ENCODE measurements around the gene MILR1.
"Not testable (repeated sequence)": the region's sequence is repeated elsewhere in the genome, so short reads cannot be mapped to it uniquely, and the experiment has no call there.

GRCh38 chr17:64430036-64430435 lies 18.9 kb upstream of the MILR1 start:
- not testable (repeated sequence) for TF ChIP-seq POLR2A (IDR thresholded peaks at IDR 0.05; ENCODE audit: borderline replicate concordance, extremely low read depth, insufficient read depth, insufficient read length); JUND (IDR thresholded peaks at IDR 0.05); RAD21 (IDR thresholded peaks at IDR 0.05; ENCODE audit: low read depth); EZH2phosphoT487 (IDR thresholded peaks at IDR 0.05; ENCODE audit: borderline replicate concordance); SIN3A (IDR thresholded peaks at IDR 0.05; ENCODE audit: low read depth); YY1 (IDR thresholded peaks at IDR 0.05; ENCODE audit: extremely low read depth, insufficient replicate concordance, low read depth, low read length); ZNF274 (IDR thresholded peaks at IDR 0.05; ENCODE audit: low read depth, low read length); EZH2 (IDR thresholded peaks at IDR 0.05); POLR2AphosphoS5 (IDR thresholded peaks at IDR 0.05; ENCODE audit: low read depth, low read length); ATF3 (IDR thresholded peaks at IDR 0.05)
- TF ChIP-seq, protein P1, sequence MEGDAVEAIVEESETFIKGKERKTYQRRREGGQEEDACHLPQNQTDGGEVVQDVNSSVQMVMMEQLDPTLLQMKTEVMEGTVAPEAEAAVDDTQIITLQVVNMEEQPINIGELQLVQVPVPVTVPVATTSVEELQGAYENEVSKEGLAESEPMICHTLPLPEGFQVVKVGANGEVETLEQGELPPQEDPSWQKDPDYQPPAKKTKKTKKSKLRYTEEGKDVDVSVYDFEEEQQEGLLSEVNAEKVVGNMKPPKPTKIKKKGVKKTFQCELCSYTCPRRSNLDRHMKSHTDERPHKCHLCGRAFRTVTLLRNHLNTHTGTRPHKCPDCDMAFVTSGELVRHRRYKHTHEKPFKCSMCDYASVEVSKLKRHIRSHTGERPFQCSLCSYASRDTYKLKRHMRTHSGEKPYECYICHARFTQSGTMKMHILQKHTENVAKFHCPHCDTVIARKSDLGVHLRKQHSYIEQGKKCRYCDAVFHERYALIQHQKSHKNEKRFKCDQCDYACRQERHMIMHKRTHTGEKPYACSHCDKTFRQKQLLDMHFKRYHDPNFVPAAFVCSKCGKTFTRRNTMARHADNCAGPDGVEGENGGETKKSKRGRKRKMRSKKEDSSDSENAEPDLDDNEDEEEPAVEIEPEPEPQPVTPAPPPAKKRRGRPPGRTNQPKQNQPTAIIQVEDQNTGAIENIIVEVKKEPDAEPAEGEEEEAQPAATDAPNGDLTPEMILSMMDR (IDR thresholded peaks at IDR 0.05 in 2 of 3, conservative IDR thresholded peaks at IDR 0.05 in 1 of 3; ENCODE audit: borderline replicate concordance in 1 of 3, insufficient read depth in 1 of 3, low read depth in 2 of 3, low read length in 2 of 3) = not testable (repeated sequence)
- TF ChIP-seq, protein P2, sequence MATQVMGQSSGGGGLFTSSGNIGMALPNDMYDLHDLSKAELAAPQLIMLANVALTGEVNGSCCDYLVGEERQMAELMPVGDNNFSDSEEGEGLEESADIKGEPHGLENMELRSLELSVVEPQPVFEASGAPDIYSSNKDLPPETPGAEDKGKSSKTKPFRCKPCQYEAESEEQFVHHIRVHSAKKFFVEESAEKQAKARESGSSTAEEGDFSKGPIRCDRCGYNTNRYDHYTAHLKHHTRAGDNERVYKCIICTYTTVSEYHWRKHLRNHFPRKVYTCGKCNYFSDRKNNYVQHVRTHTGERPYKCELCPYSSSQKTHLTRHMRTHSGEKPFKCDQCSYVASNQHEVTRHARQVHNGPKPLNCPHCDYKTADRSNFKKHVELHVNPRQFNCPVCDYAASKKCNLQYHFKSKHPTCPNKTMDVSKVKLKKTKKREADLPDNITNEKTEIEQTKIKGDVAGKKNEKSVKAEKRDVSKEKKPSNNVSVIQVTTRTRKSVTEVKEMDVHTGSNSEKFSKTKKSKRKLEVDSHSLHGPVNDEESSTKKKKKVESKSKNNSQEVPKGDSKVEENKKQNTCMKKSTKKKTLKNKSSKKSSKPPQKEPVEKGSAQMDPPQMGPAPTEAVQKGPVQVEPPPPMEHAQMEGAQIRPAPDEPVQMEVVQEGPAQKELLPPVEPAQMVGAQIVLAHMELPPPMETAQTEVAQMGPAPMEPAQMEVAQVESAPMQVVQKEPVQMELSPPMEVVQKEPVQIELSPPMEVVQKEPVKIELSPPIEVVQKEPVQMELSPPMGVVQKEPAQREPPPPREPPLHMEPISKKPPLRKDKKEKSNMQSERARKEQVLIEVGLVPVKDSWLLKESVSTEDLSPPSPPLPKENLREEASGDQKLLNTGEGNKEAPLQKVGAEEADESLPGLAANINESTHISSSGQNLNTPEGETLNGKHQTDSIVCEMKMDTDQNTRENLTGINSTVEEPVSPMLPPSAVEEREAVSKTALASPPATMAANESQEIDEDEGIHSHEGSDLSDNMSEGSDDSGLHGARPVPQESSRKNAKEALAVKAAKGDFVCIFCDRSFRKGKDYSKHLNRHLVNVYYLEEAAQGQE (IDR thresholded peaks at IDR 0.05; ENCODE audit: low read depth) = not testable (repeated sequence)

Measured in HCT116 (cell line).